Measurements from ENCODE around the gene BIRC5. TPM values are rescaled to one million over a fixed set of nuclear protein-coding genes. Genes with fewer than 3 reads are reported as not detected.
"Not testable (repeated sequence)": the region's sequence is repeated elsewhere in the genome, so short reads cannot be mapped to it uniquely, and the experiment has no call there.

Gene BIRC5
- total RNA-seq, 4 donors from 2014 or later = 0.44 to 3.3 TPM; not detected in 2

GRCh38 chr17:78232859-78233173 is 18.8 kb downstream of the BIRC5 start:
- Histone ChIP-seq H3K36me3 (no peaks in the 10 kb centered on the region), H3K4me1 (peaks cover 0 to 4% of the 10 kb centered on the region in 2 donors), H3K27me3 (peaks cover 18 to 30% (median 21%) of the 10 kb centered on the region in 3 donors), H3K4me3 (no peak overlapping the region), H3K9me3 (no peaks in the 10 kb centered on the region), H3K27ac (no peak overlapping the region)
- in situ Hi-C loops (cut with MboI; ENCODE audit: low sequenced_read_pairs in 4 of 4) (no loop called here), intact Hi-C loops (cut with DNase I; ENCODE audit: low total_unique reads) (no loop called here)
- no peak for ATAC-seq
- no peak for DNase-seq
- TF ChIP-seq POLR2A (IDR thresholded peaks at IDR 0.05) = no peak
- no peak for TF ChIP-seq CTCF (IDR thresholded peaks at IDR 0.05 in 4 of 5, conservative IDR thresholded peaks at IDR 0.05 in 1 of 5)

- TF ChIP-seq CTCF (IDR thresholded peaks at IDR 0.05 in 4 of 5, conservative IDR thresholded peaks at IDR 0.05 in 1 of 5) (no peak), POLR2A (IDR thresholded peaks at IDR 0.05) (no peak)
- H3K27me3 ChIP-seq = peaks cover 18 to 30% (median 21%) of the 10 kb centered on the region in 3 donors
- DNase-seq (no peak), ATAC-seq (no peak)
- peaks cover 0 to 4% of the 10 kb centered on the region in 2 donors for H3K4me1 ChIP-seq
- in situ Hi-C loops (cut with MboI; ENCODE audit: low sequenced_read_pairs in 4 of 4) (no loop called here), intact Hi-C loops (cut with DNase I; ENCODE audit: low total_unique reads) (no loop called here)
- no peak overlapping the region for H3K4me3 ChIP-seq
- no peaks in the 10 kb centered on the region for H3K36me3 ChIP-seq
- H3K9me3 ChIP-seq = no peaks in the 10 kb centered on the region
- H3K27ac ChIP-seq = no peak overlapping the region
These were observed 19.6 kb downstream of the BIRC5 start for GRCh38 chr17:78233678-78234077.

- TF ChIP-seq CTCF (IDR thresholded peaks at IDR 0.05 in 4 of 5, conservative IDR thresholded peaks at IDR 0.05 in 1 of 5) (no peak), POLR2A (IDR thresholded peaks at IDR 0.05) (no peak)
- DNase-seq (no peak), ATAC-seq (no peak)
- intact Hi-C loops (cut with DNase I; ENCODE audit: low total_unique reads) (no loop called here), in situ Hi-C loops (cut with MboI; ENCODE audit: low sequenced_read_pairs in 4 of 4) (no loop called here)
- no peak overlapping the region for H3K4me3 ChIP-seq
- peaks cover 0 to 4% of the 10 kb centered on the region in 2 donors for H3K4me1 ChIP-seq
- peaks cover 18 to 30% (median 21%) of the 10 kb centered on the region in 3 donors for H3K27me3 ChIP-seq
- peak overlapping the region in 2 of 4 donors; percentile 38 to 58 for H3K27ac ChIP-seq
- no peaks in the 10 kb centered on the region for H3K36me3 ChIP-seq
- H3K9me3 ChIP-seq = no peaks in the 10 kb centered on the region
These were observed 20.3 kb downstream of the BIRC5 start for GRCh38 chr17:78234261-78234865.

GRCh38 chr17:78235022-78235421 is 21.0 kb downstream of the BIRC5 start:
- H3K4me1 ChIP-seq; H3K4me3 ChIP-seq; intact Hi-C loops (cut with DNase I; ENCODE audit: low total_unique reads); ATAC-seq; H3K9me3 ChIP-seq; H3K36me3 ChIP-seq; in situ Hi-C loops (cut with MboI; ENCODE audit: low sequenced_read_pairs in 4 of 4); DNase-seq: not testable (repeated sequence)
- peak overlapping the region in 2 of 4 donors; percentile 38 to 58 for H3K27ac ChIP-seq
- peaks cover 18 to 28% (median 21%) of the 10 kb centered on the region in 3 donors for H3K27me3 ChIP-seq

GRCh38 chr17:78235885-78236284 is 21.8 kb downstream of the BIRC5 start:
- in situ Hi-C loops (cut with MboI; ENCODE audit: low sequenced_read_pairs in 4 of 4) = no loop called here
- no peak overlapping the region for H3K4me3 ChIP-seq
- no peak for TF ChIP-seq CTCF (IDR thresholded peaks at IDR 0.05 in 4 of 5, conservative IDR thresholded peaks at IDR 0.05 in 1 of 5)
- no peak for TF ChIP-seq POLR2A (IDR thresholded peaks at IDR 0.05)
- DNase-seq = no peak
- ATAC-seq = no peak
- H3K36me3 ChIP-seq = no peaks in the 10 kb centered on the region
- H3K27me3 ChIP-seq = peaks cover 15 to 20% (median 16%) of the 10 kb centered on the region in 3 donors
- intact Hi-C loops (cut with DNase I; ENCODE audit: low total_unique reads) = no loop called here
- peaks cover 0 to 4% of the 10 kb centered on the region in 2 donors for H3K4me1 ChIP-seq
- H3K27ac ChIP-seq = no peak overlapping the region
- no peaks in the 10 kb centered on the region for H3K9me3 ChIP-seq

Measured in gastrocnemius medialis (tissue), 4 donors.